Activated CD4-positive, alpha-beta T cell treated with anti-CD3 and anti-CD28 coated beads, Interleukin-2, amount 50 U/mL, for 48 hours (primary cell): ENCODE data around the gene PLA2G4B.
A peak's percentile ranks its signal among the peaks of the same experiment; 100 is the strongest.

Experiments used
- DNase-seq, 2 experiments: peaks; one replicate each; pipeline ENCODE4 v3.0.0-alpha.2; 2020

PLA2G4B gene

DNA sequence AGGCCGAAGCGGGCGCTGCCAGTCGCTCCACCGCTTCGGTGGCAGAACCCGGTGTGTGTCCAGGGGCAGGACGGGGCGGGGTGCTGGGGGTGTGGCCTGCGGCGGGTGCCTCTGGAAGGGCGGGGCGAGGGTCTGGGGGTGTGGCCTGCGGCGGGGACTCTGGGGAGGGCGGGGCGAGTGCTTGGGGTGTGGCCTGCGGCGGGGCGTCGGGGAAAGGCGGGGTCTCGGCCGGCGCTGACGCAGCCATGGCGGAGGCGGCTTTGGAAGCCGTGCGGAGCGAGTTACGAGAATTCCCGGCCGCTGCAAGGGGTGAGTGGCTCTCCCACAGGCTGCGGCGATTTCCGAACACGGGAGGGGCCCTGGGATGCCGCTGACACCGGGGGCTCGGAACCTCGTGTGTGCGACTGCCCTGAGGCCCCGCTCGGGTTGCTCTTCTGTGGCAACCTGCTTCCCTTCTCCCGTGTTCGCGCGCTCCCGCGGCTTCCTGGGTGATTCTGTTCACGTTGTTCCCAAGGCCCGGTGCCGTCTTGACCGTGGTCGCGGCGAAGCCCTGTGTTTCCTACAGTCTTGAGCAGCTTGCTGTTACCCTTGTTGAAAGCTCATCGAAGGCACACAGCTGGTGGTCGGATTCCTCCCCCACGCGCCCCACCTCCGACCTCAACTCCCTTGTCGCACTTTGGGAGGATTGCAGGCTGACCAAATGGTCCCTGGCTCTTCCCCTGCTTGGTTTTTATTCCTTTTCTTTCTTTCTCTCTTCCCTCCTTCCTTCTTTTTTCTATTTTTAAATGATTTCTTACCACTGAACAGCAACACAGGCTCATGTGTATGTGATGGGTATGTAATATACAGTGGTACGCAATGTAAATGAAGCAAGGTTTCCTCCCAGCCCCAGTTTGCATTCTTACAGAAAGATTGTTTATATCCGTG lies 10.5 kb upstream of the PLA2G4B start, which contains the start of gene JMJD7:
Gene JMJD7 (plus strand): TSS at position 213 of the 927 bp plus-strand sequence. CDS start 33 bp downstream, at position 246.
- DNase-seq, result peak; percentile 97 to 99

DNA sequence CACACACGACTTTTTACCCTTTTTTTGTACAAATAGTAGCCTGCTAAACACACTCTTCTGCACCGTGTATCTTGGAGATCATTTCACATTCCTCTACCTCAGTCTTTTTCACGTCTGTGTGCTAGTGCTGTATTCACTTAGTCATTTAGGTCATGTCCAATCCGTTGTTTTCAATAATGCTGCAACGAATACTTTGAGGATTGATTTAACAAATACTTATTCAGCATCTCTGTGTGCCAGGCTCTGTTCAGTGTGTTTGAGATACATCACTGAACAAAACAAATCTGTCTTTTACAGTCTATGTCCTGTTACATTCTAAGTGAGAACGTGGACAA lies 9.9 kb upstream of the PLA2G4B start:
- no peak for DNase-seq

DNA sequence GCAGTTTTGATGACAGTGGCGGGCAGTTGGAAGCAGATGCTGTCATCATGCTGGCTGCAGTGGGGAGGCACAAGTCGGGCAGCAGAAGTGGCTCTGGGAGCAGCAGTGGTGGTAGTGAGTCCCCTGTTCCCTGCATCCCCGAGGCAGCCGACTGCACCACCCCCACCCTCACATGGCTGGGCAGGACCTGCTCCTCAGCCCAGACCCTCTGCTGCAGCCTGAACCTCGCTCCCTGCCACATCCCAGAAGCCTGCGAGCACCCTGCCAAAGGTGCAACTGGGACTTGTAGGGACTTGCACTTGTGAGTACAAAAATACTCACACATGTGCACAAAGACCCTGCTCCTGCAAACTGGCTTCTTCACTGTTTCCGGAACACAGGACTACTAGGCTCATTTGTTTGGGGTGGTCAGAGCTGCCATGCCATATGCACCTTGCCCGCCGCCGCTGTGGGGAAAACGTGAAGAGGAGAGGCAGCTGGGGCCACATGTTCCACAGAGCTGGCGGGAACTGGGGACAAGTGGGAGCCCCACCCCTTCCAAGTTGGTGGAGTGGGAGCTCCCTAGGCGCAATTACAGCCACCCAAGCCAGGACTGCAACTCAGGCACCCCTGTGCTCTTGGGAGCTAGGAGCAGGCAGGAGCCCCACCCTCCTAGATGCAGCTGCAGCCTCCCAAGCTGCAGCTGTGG lies 8.5 kb upstream of the PLA2G4B start:
- DNase-seq, result no peak

DNA sequence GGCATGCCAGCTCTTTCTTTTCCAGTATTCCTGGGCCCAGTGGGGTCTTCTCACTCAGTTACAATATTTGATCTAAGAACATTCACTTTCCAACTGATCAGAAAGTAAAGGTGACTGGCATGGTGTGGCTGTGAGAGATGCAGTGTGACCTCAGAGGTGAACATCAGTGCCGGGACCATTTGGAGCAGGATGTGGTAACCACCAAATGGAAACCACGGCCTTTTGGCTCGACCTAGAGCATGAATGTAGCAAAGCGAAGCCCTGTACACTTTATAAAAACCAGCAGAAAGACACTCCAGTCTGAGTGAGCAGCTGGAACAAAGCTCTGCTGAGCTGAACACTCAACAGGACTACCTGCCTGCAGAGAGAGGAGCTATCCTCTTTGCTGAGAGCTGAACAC lies 7.4 kb upstream of the PLA2G4B start:
- DNase-seq, result peak; percentile 37 to 59

DNA sequence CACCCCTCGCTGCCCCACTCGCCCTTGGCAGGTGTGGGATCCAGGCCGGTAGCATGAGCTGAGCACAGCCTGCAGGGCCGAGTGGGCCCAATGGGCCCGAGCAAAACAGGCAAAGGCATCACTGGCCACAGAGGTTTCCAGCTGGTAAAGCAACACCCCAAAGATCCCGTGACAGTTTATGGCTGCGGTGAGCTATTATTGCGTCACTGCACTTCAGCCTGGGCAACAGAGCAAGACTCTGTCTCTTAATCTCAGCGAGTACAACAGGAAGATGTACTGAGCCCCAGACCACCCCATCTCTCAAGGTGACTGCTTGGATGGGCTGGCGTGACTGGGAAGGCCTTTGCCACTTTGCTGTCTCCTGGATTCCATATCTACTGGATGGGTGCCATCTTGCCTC lies 6.4 kb upstream of the PLA2G4B start:
- DNase-seq, result no peak

DNA sequence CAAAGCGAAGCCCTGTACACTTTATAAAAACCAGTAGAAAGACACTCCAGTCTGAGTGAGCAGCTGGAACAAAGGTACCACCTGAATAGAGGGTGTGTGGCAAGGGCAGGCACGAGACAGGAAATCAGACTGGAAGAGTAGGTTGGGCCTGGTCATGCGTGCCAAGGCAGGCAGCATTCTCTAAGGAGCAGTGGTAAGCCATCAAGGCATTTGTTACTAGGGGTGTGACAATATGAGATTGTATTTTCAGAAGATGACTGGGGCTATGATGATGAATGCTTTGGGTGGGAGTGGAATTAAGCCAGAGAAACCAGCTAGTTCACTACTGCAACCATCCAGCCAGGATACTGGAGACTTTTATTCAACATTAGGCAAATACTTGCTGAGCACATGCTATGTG lies 5.8 kb upstream of the PLA2G4B start:
- no peak for DNase-seq

DNA sequence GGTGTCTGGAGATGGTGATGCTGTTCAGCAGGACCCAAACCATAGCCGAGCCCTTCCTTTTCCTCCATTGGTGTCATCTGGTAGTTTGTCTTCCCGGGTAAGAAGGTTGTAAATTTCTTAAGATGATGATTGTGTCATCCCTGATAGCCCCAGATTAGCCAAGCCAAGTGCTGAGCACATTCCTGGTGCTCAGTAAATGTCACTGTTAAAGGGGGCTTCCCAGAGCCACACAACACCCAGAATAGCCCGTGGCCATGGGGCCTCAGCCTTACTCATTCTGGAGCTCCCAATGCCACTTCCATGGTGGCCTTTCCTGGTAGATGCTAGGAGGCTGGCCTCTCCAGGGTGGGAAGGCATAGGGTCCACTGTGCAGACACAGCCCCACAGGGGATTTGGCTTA lies 4.6 kb upstream of the PLA2G4B start:
- no peak for DNase-seq

DNA sequence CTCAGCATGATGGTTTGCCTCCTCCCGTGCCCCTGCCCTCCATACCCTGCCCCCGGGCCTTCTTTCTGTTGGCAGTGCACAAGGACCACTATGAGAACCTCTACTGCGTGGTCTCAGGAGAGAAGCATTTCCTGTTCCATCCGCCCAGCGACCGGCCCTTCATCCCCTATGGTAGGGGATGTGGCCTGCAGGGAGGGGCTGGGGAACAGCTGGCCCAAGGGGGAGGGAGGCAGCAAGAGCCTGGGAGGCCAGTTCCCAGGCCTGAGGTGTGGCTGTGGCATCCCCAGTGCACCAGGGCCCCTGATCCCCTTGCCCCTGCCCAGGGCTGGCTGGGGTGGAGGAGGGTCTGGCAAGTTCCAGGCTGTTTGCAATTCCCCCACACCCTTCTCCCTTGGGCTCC lies 2.6 kb upstream of the PLA2G4B start:
- DNase-seq, result no peak

DNA sequence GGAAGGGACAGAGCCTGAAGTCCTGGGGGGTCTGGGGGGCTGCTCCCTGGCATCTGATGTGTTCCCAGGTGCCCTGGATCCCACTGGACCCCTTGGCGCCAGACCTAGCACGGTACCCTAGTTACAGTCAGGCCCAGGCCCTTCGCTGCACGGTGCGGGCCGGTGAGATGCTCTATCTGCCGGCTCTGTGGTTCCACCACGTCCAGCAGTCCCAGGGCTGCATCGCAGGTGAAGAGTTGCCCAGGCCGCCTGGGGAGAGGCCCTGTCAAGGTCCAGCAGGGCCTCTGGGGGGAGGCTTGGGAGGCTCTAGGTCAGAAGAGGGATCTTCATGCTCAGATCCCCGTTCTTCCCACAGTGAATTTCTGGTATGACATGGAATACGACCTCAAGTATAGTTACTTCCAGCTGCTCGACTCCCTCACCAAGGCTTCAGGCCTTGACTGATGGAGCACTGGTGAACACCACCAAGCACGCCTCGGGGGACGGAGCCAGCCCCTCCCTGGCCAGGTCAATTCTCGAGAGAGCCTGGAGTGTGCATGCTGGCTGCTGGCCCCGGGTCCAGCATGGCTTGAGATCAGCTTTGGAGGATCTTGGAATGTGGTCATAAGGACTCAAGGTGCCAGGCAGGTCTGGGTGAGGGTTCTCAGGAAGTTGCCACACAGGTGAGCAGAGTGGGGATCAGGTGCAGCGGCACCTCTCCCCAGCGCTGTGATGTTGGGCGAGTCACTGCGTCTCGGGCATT lies 1.8 kb upstream of the PLA2G4B start:
- DNase-seq, result no peak

DNA sequence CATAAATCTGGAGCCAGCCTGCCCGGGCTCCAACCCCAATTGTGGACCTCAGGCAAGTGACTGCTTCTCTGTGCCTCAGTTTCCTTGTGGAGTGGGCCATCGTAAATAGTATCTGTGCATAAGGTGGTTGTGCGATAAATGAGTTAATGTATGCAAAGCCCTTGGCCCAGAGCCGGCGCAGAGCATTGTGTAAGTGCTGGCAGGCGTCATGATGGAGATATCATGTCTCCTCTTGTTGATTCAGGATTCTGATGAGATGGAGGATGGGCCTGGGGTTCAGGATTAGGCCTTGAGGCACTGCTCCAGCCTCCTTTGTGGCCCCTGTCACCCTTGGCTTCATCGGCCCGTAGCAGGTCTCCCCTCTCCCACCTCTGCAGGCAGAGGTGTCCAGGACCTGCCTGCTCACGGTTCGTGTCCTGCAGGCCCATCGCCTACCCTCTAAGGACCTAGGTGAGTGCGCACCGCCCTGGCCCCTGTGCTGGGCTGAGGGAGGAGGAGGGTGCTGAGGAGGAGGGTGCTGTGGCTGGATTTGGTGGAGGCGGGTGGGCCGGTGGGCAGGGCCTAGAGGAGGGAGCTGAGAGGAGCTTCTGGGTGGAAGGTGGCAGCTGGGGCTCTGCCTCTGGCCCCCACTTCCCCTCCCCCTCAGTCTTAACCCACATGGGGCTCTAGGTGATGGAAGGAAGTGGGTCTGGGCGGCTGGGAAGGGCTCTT lies 1.3 kb downstream of the PLA2G4B start:
- DNase-seq, result no peak

DNA sequence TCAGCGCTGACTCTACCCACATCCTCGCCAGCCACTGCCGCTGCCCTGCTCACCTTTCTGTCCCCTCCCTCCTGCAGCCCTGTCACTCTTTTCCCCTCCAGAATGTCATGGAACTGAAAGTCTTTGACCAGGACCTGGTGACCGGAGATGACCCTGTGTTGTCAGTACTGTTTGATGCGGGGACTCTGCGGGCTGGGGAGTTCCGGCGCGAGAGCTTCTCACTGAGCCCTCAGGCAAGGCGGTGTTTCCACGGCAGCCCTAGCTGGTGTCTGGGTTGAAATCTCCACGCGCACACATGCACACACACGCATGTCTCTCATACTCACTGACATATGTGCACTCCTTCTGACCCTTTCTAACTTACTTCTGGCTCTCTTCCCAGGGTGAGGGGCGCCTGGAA lies 2.0 kb downstream of the PLA2G4B start:
- DNase-seq, result no peak

DNA sequence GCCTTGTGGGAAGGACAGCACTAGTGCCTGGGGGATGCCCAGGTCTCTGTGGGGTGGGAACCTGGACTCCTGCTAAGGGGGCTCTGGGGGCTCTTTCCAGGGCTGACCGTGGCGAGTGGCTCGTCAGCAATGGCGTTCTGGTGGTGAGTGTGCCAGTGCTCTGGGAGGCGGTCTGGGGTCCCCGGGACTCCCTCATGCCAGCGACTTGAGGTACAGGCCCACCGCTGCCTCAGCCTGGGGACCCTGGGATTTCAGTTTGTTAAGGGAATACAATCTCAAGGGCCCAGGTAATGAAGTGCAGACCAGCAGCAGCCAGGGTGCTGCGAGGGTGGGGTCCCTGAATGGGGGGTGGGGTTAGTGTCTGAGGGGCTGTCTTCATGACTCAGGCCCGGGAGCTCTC lies 2.5 kb downstream of the PLA2G4B start:
- no peak for DNase-seq

DNA sequence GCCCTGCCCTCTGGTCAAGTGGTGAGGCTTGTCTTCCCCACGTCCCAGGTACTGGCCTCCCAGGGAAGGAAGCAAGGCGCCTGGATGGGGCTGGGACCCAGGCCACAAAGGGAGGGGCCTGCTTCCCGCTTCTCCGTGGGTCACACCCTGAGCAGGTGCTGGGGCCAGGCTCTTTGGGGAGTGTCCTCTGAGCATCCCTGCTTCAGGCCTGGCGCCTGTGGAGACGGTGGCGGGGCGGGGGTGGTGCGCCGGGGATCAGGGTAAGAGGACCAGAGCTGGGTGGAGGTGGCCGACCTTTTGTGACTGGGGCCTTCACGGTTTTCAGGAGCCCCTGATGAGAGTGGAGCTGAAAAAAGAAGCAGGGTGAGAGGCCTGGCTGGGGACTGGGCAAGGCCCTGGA lies 3.6 kb downstream of the PLA2G4B start:
- DNase-seq, result no peak

DNA sequence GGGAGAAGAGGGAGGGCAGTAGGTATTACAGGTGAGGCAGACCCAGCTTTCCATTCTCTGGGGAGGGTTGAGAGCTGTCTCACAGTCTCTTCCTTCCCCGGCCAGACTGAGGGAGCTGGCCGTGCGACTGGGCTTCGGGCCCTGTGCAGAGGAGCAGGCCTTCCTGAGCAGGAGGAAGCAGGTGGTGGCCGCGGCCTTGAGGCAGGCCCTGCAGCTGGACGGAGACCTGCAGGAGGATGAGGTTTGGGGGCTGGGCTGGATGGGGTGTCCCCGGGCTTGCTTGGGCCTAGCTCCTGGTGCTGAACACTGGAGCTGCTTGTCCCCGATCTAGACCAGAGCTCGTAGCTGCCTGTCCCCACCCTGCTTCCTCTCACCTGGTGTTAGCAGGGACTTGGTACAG lies 4.9 kb downstream of the PLA2G4B start:
- no peak for DNase-seq

DNA sequence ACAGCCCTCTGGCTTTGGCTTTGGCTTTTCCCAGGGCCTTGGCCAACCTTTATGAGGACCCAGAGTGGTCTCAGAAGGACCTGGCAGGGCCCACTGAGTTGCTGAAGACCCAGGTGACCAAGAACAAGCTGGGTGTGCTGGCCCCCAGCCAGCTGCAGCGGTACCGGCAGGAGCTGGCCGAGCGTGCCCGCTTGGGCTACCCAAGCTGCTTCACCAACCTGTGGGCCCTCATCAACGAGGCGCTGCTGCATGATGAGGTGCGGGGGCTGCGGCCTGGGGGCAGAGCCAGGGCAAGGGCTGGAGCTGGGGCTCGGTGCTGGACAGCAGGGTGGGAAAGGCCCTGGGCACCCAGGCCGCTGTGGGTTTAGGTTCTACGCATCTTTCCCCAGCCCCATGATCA lies 6.2 kb downstream of the PLA2G4B start:
- DNase-seq, result no peak

DNA sequence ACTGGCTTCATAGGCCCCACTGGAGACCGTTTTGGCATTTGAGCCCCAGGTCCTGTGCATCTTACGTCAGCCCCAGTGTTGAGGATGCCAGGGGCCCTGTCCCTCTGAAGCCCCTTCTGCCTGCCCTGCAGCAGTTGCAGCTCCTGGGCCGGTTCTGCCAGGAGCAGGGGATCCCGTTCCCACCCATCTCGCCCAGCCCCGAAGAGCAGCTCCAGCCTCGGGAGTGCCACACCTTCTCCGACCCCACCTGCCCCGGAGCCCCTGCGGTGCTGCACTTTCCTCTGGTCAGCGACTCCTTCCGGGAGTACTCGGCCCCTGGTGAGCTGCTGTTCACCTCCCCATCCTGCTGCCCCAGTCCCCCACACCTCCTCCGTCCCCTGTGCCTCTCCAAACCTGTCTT lies 8.6 kb downstream of the PLA2G4B start:
- no peak for DNase-seq

DNA sequence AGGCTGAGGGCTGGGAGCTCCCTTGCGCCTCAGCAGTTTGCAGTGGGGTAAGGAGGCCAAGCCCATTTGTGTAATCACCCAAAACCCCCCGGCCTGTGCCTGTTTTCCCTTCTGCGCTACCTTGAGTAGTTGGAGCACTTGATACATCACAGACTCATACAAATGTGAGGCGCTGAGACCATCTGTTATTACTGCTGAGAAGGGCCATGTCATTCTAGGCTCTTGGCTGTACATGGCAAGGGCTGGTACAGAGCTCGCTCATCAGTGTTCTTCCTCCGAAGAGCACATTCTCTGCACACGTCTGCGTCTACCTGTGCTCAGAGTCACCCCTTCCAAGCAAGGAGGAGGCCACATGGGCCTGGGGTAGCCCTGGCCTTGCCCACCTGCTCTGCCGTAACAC lies 9.3 kb downstream of the PLA2G4B start:
- no peak for DNase-seq

DNA sequence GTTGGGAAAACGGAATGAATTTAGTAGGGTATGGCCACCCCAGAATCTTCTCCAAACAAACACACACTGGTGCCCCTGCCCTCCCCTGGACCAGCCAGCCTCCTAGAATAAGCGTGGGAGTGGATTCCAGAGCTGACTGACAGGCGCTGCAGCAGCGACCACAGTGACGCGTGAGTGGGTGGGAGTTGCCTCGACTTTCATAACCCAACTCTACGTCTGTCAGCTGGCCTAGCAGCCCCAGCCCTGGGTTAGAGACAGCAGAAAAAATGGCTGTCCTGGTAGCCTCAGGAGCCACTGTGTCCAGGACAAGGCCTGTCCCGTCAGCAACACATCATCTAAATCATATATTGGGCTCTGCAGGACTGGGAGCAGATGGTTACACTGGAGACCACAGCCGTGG lies 10.0 kb downstream of the PLA2G4B start:
- DNase-seq, result peak; percentile 62 to 72

DNA sequence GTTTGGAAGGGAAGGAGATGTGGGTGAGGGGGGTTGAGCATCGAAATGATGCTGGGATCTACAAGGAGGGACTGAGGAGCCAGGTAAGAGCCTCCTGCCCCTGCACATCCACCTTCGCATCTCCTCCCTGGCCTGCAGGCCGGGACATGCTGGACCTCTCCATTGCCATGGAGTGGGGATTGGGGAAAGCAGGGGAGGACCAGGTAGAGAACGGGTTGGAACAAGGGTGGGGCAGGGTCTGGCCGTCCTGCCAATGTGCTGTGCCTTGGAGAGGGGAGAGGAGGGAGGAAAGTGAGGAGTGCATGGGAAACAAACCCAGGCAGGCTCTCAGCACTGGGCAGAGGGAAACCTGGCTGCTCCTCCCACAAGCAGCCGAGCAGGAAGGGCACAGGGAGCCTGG lies 10.6 kb downstream of the PLA2G4B start:
- DNase-seq, result no peak

DNA sequence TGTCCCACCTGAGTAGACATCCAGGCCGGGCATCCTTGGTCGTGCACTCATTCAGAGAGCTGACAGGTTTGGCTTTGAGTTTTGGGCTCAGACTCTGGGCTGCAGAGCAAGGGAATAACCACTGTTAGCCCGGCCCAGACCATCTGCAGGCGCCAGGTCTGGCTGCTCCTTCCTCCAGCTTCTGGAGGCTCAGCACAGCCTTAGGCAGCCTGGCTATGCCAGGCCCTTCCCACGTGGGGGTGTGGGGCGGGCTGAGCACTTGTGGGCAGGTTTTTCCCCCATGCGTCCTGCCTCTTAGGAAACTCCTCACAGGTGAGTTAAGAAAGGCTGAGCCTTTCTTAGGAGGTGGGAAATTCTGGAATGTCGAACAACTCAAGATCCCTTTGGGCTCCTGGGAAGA lies 11.2 kb downstream of the PLA2G4B start:
- DNase-seq, result no peak

DNA sequence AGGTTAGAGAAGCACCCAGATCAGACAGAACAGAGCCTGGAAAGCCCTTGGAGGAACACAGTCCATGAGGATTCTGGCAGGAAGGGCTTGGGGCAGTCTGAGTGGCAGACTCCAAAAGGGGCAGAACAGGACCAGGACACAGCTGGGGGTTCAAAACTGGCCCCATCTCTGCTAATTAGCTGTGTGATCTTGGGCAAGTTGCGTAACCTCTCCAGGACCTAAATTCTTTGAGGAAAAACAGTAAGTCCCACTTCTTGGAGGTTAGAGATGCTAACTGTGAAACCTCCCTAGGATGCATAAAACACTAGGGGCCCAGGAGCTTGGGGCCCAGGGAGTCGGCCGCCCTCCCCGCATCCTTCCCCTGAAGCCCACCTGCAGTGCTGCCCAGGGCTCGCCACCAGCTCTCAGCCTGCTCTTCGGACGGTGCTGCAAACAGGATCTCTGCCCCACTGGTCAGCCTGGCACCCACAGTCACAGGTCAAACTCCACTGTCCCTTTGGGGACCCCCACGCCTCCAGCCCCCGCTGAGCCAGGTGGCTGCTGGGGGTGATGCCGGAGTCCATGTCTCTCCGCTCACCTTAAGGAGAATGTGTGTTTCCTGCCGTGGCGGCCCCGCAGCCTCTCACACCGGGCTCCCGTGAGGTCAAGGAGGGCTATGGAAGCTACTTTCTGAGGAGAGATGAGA lies 12.0 kb downstream of the PLA2G4B start:
- no peak for DNase-seq

DNA sequence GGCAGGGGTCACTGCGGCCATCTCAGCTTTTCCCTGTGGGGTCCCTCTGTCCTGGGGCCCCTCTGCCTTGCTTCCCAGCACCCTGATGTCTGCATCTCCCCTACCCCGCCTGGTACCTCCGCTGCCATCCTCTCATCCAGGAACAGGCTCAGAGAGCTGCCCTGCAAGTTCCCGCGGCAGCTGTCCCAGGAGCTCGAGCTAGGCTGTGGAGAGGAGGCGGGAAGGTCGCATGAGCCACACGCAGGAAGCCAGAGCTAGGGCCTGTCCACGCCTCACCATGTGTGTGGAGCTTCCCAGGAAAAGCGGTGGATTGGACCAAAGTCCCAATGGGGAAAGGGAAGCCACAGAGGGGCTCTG lies 12.5 kb downstream of the PLA2G4B start:
- no peak for DNase-seq
